ENCODE results near the gene FLYWCH2. TPM values are rescaled to one million over a fixed set of nuclear protein-coding genes. Genes with fewer than 3 reads are reported as not detected.
A peak's percentile ranks its signal among the peaks of the same experiment; 100 is the strongest.

Gene FLYWCH2
- total and polyA plus RNA-seq, 2 of the 8 experiments (the other 6 are each of a cell fraction or from before 2014, with no cell fraction given), result 16.4 to 30.7 TPM

GRCh38 chr16:2911638-2912329, 28.8 kb downstream of the FLYWCH2 start, which contains the start of gene FLYWCH1 (continued):
- TF ChIP-seq TAF1 (IDR thresholded peaks at IDR 0.05; ENCODE audit: low read depth, low read length) (peak; percentile 56; the same call in 1 of the 2 replicates), SP4 (IDR thresholded peaks at IDR 0.05; ENCODE audit: low read length) (peak; percentile 90), TEAD4 (IDR thresholded peaks at IDR 0.05; ENCODE audit: low read depth, low read length) (peak; percentile 42; the same call in 1 of the 2 replicates), EP300 (IDR thresholded peaks at IDR 0.05; ENCODE audit: borderline replicate concordance in 1 of 2, low read depth in 2 of 2, low read length in 2 of 2) (0 out of 3 replicates have a peak, but pooled peaks of 1 of the 2 experiments have one; percentile 15)
